ENCODE measurements around the gene IGIP.
A peak's percentile ranks its signal among the peaks of the same experiment; 100 is the strongest.

The IGIP gene

DNA sequence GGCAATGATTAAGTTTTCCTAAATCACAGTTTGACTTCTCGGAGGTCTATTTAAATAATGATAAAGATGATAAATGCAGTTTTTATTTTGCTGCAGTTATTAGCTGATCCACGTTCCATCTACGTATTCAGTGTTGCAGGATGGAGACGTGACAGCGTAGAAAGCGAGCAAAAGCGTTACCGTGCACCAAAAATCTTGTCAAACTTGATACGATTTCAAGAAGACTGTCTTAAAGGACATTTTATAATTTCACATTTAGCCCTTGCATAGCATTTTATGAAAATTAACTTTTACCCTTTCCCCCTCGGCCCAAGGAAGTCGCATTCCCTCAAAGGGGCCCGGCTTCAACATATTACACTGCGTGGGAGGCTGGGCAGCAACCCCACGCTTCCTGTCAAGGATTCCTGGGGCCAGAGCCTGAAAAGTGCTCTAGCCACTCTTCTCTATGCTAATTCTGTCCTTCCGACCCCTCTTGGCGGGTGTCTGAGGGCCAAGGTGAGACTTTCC is 18.9 kb upstream of the IGIP start:
- H3K4me3 ChIP-seq (ENCODE audit: control insufficient read depth, low read depth, low read length), result peak overlapping the region; percentile 83
- TF ChIP-seq, protein P1, sequence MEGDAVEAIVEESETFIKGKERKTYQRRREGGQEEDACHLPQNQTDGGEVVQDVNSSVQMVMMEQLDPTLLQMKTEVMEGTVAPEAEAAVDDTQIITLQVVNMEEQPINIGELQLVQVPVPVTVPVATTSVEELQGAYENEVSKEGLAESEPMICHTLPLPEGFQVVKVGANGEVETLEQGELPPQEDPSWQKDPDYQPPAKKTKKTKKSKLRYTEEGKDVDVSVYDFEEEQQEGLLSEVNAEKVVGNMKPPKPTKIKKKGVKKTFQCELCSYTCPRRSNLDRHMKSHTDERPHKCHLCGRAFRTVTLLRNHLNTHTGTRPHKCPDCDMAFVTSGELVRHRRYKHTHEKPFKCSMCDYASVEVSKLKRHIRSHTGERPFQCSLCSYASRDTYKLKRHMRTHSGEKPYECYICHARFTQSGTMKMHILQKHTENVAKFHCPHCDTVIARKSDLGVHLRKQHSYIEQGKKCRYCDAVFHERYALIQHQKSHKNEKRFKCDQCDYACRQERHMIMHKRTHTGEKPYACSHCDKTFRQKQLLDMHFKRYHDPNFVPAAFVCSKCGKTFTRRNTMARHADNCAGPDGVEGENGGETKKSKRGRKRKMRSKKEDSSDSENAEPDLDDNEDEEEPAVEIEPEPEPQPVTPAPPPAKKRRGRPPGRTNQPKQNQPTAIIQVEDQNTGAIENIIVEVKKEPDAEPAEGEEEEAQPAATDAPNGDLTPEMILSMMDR (IDR thresholded peaks at IDR 0.05; ENCODE audit: control insufficient read depth, insufficient read depth, low read depth, low read length, missing control alignments), result no peak
- no peak for DNase-seq (ENCODE audit: low read depth)

DNA sequence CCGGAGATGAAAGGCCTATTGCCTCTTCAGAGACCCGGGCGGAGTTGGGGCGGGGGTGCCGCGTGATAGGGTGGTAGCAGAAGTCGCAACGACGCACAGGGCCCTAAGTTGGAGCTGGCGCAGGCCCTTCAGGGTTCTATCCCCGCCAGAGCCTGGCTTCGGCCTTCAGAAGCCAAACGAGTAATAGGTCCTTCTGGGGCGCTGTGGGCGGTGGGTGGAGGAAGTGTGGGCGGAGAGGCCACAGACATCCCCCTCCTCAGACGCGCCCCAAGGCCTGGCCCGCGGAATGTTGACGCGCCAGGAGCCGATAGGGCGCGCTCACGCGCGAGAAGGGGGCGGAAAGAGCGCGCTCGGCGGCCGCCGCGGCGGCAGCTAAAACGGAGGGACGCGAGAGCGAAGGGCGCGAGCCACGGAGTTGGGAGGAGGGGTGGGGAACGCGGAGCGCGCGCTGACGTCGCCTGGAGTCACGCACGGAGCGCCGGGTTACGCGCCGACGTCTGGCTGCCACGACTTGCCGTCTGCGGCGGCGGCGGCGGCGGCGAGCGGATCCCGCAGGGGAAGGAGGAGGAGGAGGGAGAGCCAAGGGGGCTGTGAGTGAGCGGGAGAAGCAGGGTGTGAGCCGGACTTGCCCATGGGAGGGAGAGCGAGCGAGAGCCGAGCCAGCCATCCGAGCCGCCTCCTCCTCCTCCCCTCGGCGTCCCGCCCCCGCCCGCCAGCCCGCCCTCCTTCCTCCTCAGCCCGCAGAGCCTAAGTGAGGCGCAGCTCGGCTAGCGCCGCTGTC is 18.2 kb upstream of the IGIP start:
- H3K4me3 ChIP-seq (ENCODE audit: control insufficient read depth, low read depth, low read length), result peak overlapping the region; percentile 83
- DNase-seq (ENCODE audit: low read depth), result peak; percentile 67
- TF ChIP-seq, protein P1 (IDR thresholded peaks at IDR 0.05; ENCODE audit: control insufficient read depth, insufficient read depth, low read depth, low read length, missing control alignments), result no peak

DNA sequence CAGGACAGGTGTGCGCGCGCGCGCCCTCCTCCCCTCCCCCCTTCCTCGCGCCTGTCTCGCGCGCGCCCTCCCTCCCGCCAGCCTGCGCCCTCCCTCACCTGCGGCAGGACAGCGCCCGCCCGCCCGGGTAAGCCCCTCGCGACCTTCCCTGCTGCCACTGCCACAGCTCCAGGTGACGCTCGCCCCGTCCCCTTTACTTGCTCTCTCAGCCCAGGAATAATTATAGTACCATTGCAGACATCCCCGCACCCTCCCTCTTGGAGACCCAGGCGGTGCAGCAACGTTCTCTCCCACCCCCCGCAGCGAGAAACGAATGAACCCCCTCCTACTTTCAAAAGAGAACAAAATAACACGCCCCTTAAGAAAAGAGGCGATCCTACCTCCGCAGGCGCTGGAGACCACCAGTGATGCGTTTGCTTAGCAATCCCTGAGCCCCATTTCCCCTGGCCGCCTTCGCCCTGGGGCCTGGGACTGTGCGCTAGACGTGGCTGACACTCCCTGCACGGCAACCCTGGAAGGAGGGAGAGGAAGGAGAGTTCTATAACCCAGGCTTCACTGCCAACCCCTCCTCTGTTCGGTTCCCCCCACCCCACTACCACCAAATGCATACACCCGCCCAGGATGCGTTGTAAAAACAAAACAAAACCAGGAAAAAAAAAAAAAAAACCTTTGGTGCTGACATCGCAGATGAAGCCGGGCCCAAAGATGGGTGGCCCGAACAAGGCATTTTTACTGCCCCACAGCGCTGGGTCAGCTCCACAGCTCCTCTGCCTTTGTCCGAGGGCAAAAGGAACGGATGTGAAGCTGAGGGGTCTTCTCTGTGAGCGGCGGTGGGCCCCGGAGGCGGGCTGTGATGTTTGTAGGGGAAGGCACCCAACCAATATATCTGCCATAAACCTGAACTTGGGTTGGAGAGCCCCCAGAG is 17.4 kb upstream of the IGIP start:
- H3K4me3 ChIP-seq (ENCODE audit: control insufficient read depth, low read depth, low read length), result peak overlapping the region; percentile 83
- no peak for DNase-seq (ENCODE audit: low read depth)
- TF ChIP-seq, protein P1 (IDR thresholded peaks at IDR 0.05; ENCODE audit: control insufficient read depth, insufficient read depth, low read depth, low read length, missing control alignments), result no peak

DNA sequence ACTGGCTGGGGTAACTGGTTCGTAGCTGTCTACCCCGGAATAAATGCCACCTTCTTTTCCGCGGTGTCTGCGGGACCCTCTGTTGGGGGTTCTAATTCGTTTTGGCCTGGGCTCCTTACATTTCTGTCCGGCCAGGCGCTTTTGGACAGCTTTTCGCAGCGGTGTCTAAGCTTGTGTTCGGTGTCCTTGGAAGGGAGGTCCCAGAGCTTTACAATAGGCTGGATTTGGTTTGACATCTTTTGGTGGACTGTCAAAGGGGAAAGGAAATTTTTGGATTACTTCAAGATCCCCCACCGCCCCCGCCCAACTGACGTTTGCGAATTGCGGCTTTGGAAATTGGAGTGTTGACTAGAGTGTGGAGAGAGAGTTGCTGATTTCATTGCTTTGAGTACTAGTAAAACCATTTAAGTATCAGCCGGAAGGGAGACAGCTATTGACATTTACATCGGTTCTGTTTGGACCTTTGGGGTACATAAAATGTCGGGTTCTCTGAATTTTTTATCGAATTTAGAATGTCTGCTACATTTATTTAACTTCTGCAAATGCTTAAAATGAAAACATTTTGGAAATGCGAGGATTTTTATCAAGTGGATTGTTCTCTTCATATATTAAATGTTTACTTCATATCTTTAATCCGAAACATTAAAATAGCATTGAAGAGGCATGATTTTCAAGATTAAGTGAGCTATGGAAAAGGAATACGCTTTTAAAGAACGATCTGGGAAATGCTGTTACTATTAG is 16.5 kb upstream of the IGIP start:
- peak overlapping the region; percentile 83 for H3K4me3 ChIP-seq (ENCODE audit: control insufficient read depth, low read depth, low read length)
- TF ChIP-seq, protein P1 (IDR thresholded peaks at IDR 0.05; ENCODE audit: control insufficient read depth, insufficient read depth, low read depth, low read length, missing control alignments), result no peak
- DNase-seq (ENCODE audit: low read depth), result no peak

DNA sequence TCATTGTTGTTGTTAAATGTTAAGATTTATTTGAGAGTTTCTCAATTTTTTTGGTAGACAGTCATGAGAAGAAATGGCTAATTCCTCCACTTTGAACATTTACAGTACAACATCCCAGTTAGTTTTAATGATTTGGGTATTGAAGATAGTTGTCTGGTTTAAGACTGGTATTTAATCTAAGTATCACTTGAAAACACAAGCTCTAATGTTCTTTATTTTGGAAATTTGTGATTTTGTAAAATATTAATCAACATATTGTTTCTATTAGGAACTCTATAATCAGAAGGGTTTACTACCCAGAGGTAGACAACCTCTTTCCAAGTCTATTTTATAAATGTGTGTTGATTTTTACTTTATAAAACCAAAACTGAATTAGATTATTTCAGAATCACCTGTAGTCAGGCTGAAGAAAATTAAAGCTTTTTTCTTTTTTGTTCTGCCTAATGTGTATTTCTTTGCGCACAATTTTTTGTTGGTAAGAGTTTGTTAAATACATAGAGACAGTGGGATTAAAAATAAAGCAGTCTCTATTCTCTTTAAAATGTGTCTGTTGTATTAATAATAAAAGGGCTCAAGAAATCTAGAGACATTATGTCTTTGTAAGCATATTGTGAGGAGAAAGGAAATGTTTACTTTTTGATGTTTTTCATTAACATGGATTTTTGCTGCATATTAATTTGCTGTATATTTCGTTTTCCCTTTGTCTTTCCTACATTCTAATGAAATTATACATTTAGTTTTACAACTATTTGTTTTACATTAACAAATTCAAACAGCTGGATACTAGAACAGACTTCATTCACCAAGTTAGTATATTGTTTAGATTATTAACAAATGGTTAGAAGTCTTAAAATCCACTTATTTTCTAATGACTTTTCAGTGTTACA is 15.7 kb upstream of the IGIP start:
- TF ChIP-seq, protein P1 (IDR thresholded peaks at IDR 0.05; ENCODE audit: control insufficient read depth, insufficient read depth, low read depth, low read length, missing control alignments), result no peak
- no peak for DNase-seq (ENCODE audit: low read depth)
- peak overlapping the region; percentile 83; the same call in 1 of the 2 replicates for H3K4me3 ChIP-seq (ENCODE audit: control insufficient read depth, low read depth, low read length)

All from AG09309 (cell line).